Measurements from ENCODE around the gene NRG4.

DNA sequence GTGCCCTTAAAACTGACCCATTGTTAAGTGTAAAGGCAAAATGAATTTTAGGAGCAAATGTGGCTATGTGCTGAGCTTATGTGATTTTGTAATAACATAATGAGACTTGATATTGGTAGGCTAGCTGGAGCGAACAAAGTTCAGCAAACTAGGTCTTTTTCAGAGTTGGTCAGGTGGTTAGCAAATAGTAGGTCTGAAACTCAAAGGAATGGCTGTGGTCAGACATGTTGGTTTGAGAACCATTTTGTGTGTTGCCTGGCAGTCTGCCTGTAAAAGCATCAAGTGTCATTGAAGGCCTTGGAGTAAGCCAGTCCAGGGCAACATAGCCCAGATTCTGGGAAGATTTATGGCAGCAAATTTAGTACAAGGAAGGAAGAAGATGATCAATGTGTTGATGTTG, 92.1 kb downstream of the NRG4 start:
- TF ChIP-seq, protein P1, sequence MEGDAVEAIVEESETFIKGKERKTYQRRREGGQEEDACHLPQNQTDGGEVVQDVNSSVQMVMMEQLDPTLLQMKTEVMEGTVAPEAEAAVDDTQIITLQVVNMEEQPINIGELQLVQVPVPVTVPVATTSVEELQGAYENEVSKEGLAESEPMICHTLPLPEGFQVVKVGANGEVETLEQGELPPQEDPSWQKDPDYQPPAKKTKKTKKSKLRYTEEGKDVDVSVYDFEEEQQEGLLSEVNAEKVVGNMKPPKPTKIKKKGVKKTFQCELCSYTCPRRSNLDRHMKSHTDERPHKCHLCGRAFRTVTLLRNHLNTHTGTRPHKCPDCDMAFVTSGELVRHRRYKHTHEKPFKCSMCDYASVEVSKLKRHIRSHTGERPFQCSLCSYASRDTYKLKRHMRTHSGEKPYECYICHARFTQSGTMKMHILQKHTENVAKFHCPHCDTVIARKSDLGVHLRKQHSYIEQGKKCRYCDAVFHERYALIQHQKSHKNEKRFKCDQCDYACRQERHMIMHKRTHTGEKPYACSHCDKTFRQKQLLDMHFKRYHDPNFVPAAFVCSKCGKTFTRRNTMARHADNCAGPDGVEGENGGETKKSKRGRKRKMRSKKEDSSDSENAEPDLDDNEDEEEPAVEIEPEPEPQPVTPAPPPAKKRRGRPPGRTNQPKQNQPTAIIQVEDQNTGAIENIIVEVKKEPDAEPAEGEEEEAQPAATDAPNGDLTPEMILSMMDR (IDR thresholded peaks at IDR 0.05 in 2 of 3, conservative IDR thresholded peaks at IDR 0.05 in 1 of 3; ENCODE audit: borderline replicate concordance in 1 of 3, insufficient read depth in 1 of 3, low read depth in 2 of 3, low read length in 2 of 3), result no peak
- TF ChIP-seq EZH2phosphoT487 (IDR thresholded peaks at IDR 0.05; ENCODE audit: borderline replicate concordance) (no peak), POLR2A (IDR thresholded peaks at IDR 0.05; ENCODE audit: borderline replicate concordance, extremely low read depth, insufficient read depth, insufficient read length) (no peak)
- TF ChIP-seq, protein P2, sequence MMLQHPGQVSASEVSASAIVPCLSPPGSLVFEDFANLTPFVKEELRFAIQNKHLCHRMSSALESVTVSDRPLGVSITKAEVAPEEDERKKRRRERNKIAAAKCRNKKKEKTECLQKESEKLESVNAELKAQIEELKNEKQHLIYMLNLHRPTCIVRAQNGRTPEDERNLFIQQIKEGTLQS (IDR thresholded peaks at IDR 0.05), result no peak

Data from HCT116 (cell line).